ENCODE measurements around the gene PPARD. TPM values are rescaled to one million over a fixed set of nuclear protein-coding genes. Genes with fewer than 3 reads are reported as not detected.

The PPARD gene
- total and polyA plus RNA-seq, 10 donors: 9.4 to 37.4 (median 30.2) TPM

DNA sequence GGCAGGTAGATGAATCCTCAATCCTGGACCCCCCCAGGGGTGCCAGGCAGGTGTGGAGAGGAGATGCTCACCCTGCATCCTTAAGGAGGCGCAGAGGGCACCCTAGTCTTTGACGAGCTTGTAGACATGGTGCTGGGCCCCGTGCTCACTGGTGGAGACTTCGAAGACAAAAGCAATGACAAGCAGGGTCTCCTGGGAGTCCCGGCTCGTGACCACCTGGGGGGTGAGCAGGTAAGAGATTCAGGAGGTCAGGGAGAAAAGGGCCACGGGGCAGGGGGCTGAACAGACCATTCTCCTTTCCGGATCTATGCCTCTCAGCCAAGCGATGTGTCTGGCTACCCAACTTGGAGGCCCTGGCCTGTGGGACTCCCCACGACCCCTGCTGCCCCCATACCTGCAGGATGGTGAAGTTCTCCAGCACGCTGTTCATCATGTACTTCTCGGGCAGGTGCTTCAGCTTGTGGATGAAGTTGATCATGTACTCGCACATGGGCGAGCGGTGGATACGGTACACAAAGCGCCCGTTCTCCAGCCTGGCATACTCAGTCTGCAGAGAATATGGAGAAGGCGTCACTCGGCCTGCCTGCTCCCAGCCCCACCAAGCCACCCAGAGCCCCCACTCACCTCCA lies 132.7 kb downstream of the PPARD start:
- H3K4me3 ChIP-seq: no peak overlapping the region
- DNase-seq: no peak
- TF ChIP-seq POLR2AphosphoS5 (IDR thresholded peaks at IDR 0.05) (peak in 1 of 3 donors; percentile 4), CTCF (IDR thresholded peaks at IDR 0.05 in 8 of 11, conservative IDR thresholded peaks at IDR 0.05 in 3 of 11) (no peak)
- H3K36me3 ChIP-seq: peaks cover 0 to 72% (median 34%) of the 10 kb centered on the region in 6 donors
- H3K27me3 ChIP-seq (replicated peaks in 1 of 7): no peaks in the 10 kb centered on the region
- H3K4me1 ChIP-seq: peaks cover 12 to 38% (median 22%) of the 10 kb centered on the region in 6 donors
- no peak overlapping the region for H3K27ac ChIP-seq
- 84 to 96% (median 93%) methylated on average over 19 to 20 of the region's 20 CpGs for WGBS, 5 donors
- intact Hi-C loops (cut with DNase I; ENCODE audit: low total_unique reads): no loop called here
- no peaks in the 10 kb centered on the region for H3K9me3 ChIP-seq

DNA sequence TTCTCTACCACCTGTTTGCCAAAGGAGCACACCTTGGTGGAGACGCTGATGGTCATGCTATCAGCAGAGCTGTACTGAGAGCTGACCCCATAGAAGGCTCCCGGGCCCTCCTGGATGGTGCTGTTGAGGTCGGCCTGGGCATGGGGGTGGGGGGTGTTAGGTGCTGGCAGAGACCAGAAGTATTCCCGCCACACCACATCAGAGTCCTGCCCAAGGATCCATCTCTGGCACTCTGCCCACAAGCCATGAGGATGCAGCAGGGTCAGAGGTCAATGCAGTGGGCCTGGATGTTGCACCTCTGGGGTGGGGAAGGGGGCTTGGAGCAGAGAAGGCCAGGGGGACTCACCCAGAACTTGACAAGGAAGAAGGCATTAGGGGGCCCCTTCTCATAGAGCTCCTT lies 133.2 kb downstream of the PPARD start:
- no peaks in the 10 kb centered on the region for H3K9me3 ChIP-seq
- intact Hi-C loops (cut with DNase I; ENCODE audit: low total_unique reads): no loop called here
- no peak for DNase-seq
- WGBS, 5 donors: 88 to 95% (median 91%) methylated on average over 4 of the region's 4 CpGs
- H3K27me3 ChIP-seq (replicated peaks in 1 of 7): no peaks in the 10 kb centered on the region
- H3K27ac ChIP-seq: no peak overlapping the region
- no peak overlapping the region for H3K4me3 ChIP-seq
- peaks cover 0 to 69% (median 29%) of the 10 kb centered on the region in 6 donors for H3K36me3 ChIP-seq
- peaks cover 7 to 33% (median 17%) of the 10 kb centered on the region in 6 donors for H3K4me1 ChIP-seq
- TF ChIP-seq POLR2A (IDR thresholded peaks at IDR 0.05) (no peak), CTCF (IDR thresholded peaks at IDR 0.05 in 8 of 11, conservative IDR thresholded peaks at IDR 0.05 in 3 of 11) (no peak), POLR2AphosphoS5 (IDR thresholded peaks at IDR 0.05) (no peak)

DNA sequence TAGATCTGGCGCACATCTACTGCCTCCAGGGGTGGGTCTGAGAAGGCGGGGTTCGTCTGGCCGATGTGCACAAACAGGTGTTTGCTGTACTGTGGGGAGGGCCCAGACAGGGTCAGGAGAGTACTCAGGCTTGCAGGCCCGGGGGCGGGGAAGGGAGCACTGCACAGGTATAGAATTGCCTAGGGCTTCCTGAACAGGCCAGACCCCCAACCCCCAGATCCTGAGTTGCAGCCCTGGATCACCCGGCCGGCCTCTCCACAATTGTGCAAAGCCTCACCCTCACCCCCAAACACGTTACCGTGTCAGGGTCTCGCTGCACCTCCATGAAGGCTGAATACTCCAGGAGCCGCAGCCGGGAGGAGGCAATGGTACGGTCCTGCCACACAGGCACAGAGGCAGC lies 133.6 kb downstream of the PPARD start:
- no peak for DNase-seq
- H3K36me3 ChIP-seq: peaks cover 0 to 65% (median 25%) of the 10 kb centered on the region in 6 donors
- H3K27me3 ChIP-seq (replicated peaks in 1 of 7): no peaks in the 10 kb centered on the region
- H3K4me1 ChIP-seq: peaks cover 3 to 29% (median 13%) of the 10 kb centered on the region in 6 donors
- TF ChIP-seq POLR2AphosphoS5 (IDR thresholded peaks at IDR 0.05): no peak
- TF ChIP-seq CTCF (IDR thresholded peaks at IDR 0.05 in 8 of 11, conservative IDR thresholded peaks at IDR 0.05 in 3 of 11): no peak
- TF ChIP-seq POLR2A (IDR thresholded peaks at IDR 0.05): no peak
- H3K27ac ChIP-seq: no peak overlapping the region
- WGBS, 5 donors: 88 to 93% (median 90%) methylated on average over 12 to 14 of the region's 14 CpGs
- no peak overlapping the region for H3K4me3 ChIP-seq
- intact Hi-C loops (cut with DNase I; ENCODE audit: low total_unique reads): no loop called here
- H3K9me3 ChIP-seq: no peaks in the 10 kb centered on the region

- DNase-seq: no peak
Measured at GRCh38 chr6:35477028-35477427, 134.7 kb downstream of the PPARD start.

More at GRCh38 chr6:35477028-35477427, 134.7 kb downstream of the PPARD start:
- peak in 1 of 3 donors; percentile 11 for TF ChIP-seq POLR2AphosphoS5 (IDR thresholded peaks at IDR 0.05)
- no peak for TF ChIP-seq CTCF (IDR thresholded peaks at IDR 0.05 in 8 of 11, conservative IDR thresholded peaks at IDR 0.05 in 3 of 11)
- TF ChIP-seq POLR2A (IDR thresholded peaks at IDR 0.05): no peak
- Histone ChIP-seq H3K4me3 (no peak overlapping the region), H3K27me3 (replicated peaks in 1 of 7) (no peaks in the 10 kb centered on the region), H3K27ac (no peak overlapping the region), H3K4me1 (peaks cover 0 to 18% (median 7%) of the 10 kb centered on the region in 6 donors), H3K9me3 (no peaks in the 10 kb centered on the region), H3K36me3 (peaks cover 0 to 54% (median 17%) of the 10 kb centered on the region in 6 donors)
- intact Hi-C loops (cut with DNase I; ENCODE audit: low total_unique reads): no loop called here
- 83 to 96% (median 94%) methylated on average over 4 to 8 of the region's 8 CpGs for WGBS, 5 donors

All from spleen (tissue), 11 donors.